AG09319 (cell line): ENCODE measurements around the gene PPM1N.
A peak's percentile ranks its signal among the peaks of the same experiment; 100 is the strongest.

ENCODE experiments used
- DNase-seq: peaks from one replicate; pipeline ENCODE4 v3.0.0-alpha.2; 2010; ENCODE audit warnings: low read depth; ENCODE audit errors: extremely low read depth
- TF ChIP-seq, protein P1 (sequence below): IDR thresholded peaks from 2 replicates; pipeline ENCODE4 v1.5.1; 2011; ENCODE audit warnings: low read depth, mild to moderate bottlenecking, inconsistent platforms, low read length, moderate library complexity

The PPM1N gene

GRCh38 chr19:45492627-45493470 lies 5.4 kb upstream of the PPM1N start:
- TF ChIP-seq, protein P1, sequence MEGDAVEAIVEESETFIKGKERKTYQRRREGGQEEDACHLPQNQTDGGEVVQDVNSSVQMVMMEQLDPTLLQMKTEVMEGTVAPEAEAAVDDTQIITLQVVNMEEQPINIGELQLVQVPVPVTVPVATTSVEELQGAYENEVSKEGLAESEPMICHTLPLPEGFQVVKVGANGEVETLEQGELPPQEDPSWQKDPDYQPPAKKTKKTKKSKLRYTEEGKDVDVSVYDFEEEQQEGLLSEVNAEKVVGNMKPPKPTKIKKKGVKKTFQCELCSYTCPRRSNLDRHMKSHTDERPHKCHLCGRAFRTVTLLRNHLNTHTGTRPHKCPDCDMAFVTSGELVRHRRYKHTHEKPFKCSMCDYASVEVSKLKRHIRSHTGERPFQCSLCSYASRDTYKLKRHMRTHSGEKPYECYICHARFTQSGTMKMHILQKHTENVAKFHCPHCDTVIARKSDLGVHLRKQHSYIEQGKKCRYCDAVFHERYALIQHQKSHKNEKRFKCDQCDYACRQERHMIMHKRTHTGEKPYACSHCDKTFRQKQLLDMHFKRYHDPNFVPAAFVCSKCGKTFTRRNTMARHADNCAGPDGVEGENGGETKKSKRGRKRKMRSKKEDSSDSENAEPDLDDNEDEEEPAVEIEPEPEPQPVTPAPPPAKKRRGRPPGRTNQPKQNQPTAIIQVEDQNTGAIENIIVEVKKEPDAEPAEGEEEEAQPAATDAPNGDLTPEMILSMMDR, result no peak
- DNase-seq, result peak; percentile 39

GRCh38 chr19:45494261-45494916 lies 3.9 kb upstream of the PPM1N start:
- TF ChIP-seq, protein P1, result no peak
- no peak for DNase-seq

DNA sequence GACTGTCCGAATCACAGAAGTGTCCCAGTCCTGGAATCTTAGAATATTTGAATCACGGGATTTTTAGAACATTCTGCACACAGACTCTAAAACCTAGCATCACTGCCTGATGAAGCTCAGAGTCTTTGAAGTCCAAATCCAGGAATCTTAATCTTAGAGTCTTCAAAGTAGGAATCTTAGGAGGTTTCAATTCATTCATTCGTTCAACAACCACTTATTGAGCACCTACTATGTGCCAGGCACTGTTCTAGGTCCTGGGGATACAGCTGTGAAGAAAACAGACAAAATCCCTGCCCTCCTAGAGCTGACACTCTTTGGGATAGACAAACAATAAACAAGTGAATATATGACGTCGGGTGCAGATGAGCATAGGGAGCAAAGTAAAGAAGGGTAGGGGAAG lies 3.1 kb upstream of the PPM1N start:
- DNase-seq, result no peak
- TF ChIP-seq, protein P1, result no peak

- no peak for DNase-seq
- TF ChIP-seq, protein P1, result no peak
Observed at GRCh38 chr19:45496349-45496953, 1.8 kb upstream of the PPM1N start.

DNA sequence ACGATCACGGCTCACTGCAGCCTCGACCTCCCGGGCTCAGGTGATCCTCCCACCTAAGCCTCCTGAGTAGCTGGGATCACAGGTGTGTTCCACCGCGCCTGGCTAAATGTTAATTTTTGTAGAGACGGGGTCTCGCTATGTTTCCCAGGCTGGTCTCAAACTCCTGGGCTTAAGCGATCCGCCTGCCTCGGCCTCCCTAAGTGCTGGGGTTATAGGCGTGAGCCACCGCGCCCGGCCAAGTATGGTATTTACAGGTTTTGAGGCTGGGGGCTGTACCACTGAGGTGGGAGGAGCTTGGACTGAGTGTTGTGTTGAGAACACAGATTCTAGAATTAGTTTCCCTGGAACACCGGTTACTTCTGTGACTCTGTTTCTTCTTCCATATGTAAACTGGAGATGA lies 452 bp upstream of the PPM1N start:
- TF ChIP-seq, protein P1, result no peak
- DNase-seq, result no peak

DNA sequence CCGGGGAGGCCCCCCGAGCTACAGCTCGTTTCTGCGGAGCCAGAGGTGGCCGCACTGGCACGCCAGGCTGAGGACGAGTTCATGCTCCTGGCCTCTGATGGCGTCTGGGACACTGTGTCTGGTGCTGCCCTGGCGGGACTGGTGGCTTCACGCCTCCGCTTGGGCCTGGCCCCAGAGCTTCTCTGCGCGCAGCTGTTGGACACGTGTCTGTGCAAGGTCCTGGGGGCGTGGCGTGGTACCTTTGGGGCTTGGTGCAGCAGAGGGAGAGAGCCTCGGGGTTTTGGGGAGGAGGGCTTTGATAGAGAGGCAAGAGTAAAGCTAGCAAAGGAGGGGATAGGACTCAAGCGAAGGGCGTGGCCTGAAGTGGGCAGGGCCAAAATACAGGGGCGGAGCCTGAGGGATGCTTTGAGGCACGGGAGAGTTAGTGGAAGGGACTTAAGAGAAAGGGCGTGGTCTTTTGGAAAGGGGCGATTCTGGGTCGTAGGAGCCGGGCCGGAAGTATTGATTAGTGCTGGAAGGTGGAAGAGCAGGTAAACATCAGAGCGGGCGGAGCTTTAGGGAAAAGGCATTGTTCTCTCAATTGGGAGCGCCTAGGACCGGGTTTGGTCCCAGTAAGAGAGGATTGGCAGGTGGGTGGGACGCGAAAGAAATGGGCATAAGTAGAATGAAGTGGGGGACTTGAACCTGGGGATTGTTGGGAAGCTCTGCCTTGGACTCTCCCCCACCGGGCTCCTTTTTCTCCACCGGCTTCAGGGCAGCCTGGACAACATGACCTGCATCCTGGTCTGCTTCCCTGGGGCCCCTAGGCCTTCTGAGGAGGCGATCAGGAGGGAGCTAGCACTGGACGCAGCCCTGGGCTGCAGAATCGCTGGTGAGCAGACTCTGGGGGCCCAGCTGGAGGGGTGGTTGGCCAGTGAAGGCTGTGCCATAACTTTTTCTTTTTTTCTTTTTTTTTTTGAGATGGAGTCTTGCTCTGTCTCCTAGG lies 1.2 kb downstream of the PPM1N start:
- no peak for DNase-seq
- TF ChIP-seq, protein P1, result no peak
